GM12892 (cell line): Measurements from ENCODE around the gene ME3.

ENCODE experiments used
- POLR2A ChIP-seq: IDR thresholded peaks from 2 replicates; pipeline ENCODE4 v1.6.1; 2011; ENCODE audit warnings: low read depth, low read length, control low read depth
- POLR2AphosphoS5 ChIP-seq: IDR thresholded peaks from 2 replicates; pipeline ENCODE4 v1.6.1; 2011; ENCODE audit warnings: low read depth, low read length, control low read depth
- TAF1 ChIP-seq: IDR thresholded peaks from 2 replicates; pipeline ENCODE4 v1.6.1; 2011; ENCODE audit warnings: low read depth, mild to moderate bottlenecking, control low read depth, low read length, borderline replicate concordance

- no peak for TF ChIP-seq TAF1
- no peak for TF ChIP-seq POLR2A
- no peak for TF ChIP-seq POLR2AphosphoS5
Observed at GRCh38 chr11:86671531-86672006, 847 bp downstream of the ME3 start.
